DOHH2 (cell line): Measurements from ENCODE around the gene ZFHX3.

ENCODE experiments used
- CTCF ChIP-seq: fragments of 200-600 bp; sonication (generic); IDR thresholded peaks from one replicate; pipeline ENCODE4 v1.5.1; 2014; ENCODE audit warnings: antibody characterized with exemption, mild to moderate bottlenecking, low read depth, low read length; ENCODE audit not compliant: poor library complexity, severe bottlenecking
- EZH2phosphoT487 ChIP-seq: fragments of 200-600 bp; sonication (generic); IDR thresholded peaks from 2 replicates; pipeline ENCODE4 v1.6.1; 2017; ENCODE audit warnings: borderline replicate concordance, mild to moderate bottlenecking, antibody characterized with exemption, low read length, moderate library complexity, mixed read lengths

GRCh38 chr16:72768591-72768990, 279.3 kb downstream of the ZFHX3 start:
- TF ChIP-seq CTCF (no peak), EZH2phosphoT487 (no peak)
